Measurements from ENCODE around the gene ADRB1.

Gene ADRB1

GRCh38 chr10:114027951-114028350, 15.7 kb upstream of the ADRB1 start:
- no peaks in the 10 kb centered on the region for H3K9me3 Mint-ChIP-seq
- TF ChIP-seq CTCF (IDR thresholded peaks at IDR 0.05; ENCODE audit: unreplicated experiment in 3 of 3): no peak
- H3K36me3 Mint-ChIP-seq (ENCODE audit: low read depth): no peaks in the 10 kb centered on the region
- no peak overlapping the region for H3K4me3 Mint-ChIP-seq
- peaks cover 9% of the 10 kb centered on the region for H3K4me1 Mint-ChIP-seq
- H3K27ac Mint-ChIP-seq: no peak overlapping the region
- H3K27me3 Mint-ChIP-seq (ENCODE audit: low read depth): peaks cover 63% of the 10 kb centered on the region

- Mint-ChIP-seq H3K4me3 (no peak overlapping the region), H3K36me3 (ENCODE audit: low read depth) (no peaks in the 10 kb centered on the region)
- TF ChIP-seq CTCF (IDR thresholded peaks at IDR 0.05; ENCODE audit: unreplicated experiment in 3 of 3): no peak
Measured at GRCh38 chr10:114028425-114028824, 15.2 kb upstream of the ADRB1 start.

GRCh38 chr10:114029655-114030054, 14.0 kb upstream of the ADRB1 start:
- no peak overlapping the region for H3K4me3 Mint-ChIP-seq
- H3K27ac Mint-ChIP-seq: no peak overlapping the region
- no peak for TF ChIP-seq CTCF (IDR thresholded peaks at IDR 0.05; ENCODE audit: unreplicated experiment in 3 of 3)
- H3K4me1 Mint-ChIP-seq: peaks cover 4% of the 10 kb centered on the region
- peaks cover 64% of the 10 kb centered on the region for H3K27me3 Mint-ChIP-seq (ENCODE audit: low read depth)
- H3K36me3 Mint-ChIP-seq (ENCODE audit: low read depth): no peaks in the 10 kb centered on the region
- no peaks in the 10 kb centered on the region for H3K9me3 Mint-ChIP-seq

More at GRCh38 chr10:114028425-114028824, 15.2 kb upstream of the ADRB1 start:
- Mint-ChIP-seq H3K27ac (no peak overlapping the region), H3K27me3 (ENCODE audit: low read depth) (peaks cover 67% of the 10 kb centered on the region), H3K4me1 (peaks cover 4% of the 10 kb centered on the region), H3K9me3 (no peaks in the 10 kb centered on the region)

GRCh38 chr10:114030140-114030539, 13.5 kb upstream of the ADRB1 start:
- H3K27ac Mint-ChIP-seq: no peak overlapping the region
- H3K9me3 Mint-ChIP-seq: peaks cover under 1% of the 10 kb centered on the region
- TF ChIP-seq CTCF (IDR thresholded peaks at IDR 0.05; ENCODE audit: unreplicated experiment in 3 of 3): no peak
- H3K4me3 Mint-ChIP-seq: no peak overlapping the region
- no peaks in the 10 kb centered on the region for H3K36me3 Mint-ChIP-seq (ENCODE audit: low read depth)
- peaks cover 61% of the 10 kb centered on the region for H3K27me3 Mint-ChIP-seq (ENCODE audit: low read depth)
- peaks cover 4% of the 10 kb centered on the region for H3K4me1 Mint-ChIP-seq

GRCh38 chr10:114031073-114031972, 12.3 kb upstream of the ADRB1 start:
- peaks cover 4% of the 10 kb centered on the region for H3K4me1 Mint-ChIP-seq
- H3K36me3 Mint-ChIP-seq (ENCODE audit: low read depth): no peaks in the 10 kb centered on the region
- TF ChIP-seq CTCF (IDR thresholded peaks at IDR 0.05; ENCODE audit: unreplicated experiment in 3 of 3): no peak
- peaks cover 3% of the 10 kb centered on the region for H3K9me3 Mint-ChIP-seq
- no peak overlapping the region for H3K4me3 Mint-ChIP-seq
- H3K27ac Mint-ChIP-seq: no peak overlapping the region
- H3K27me3 Mint-ChIP-seq (ENCODE audit: low read depth): peaks cover 60% of the 10 kb centered on the region

- peaks cover 3% of the 10 kb centered on the region for H3K9me3 Mint-ChIP-seq
- H3K4me1 Mint-ChIP-seq: no peaks in the 10 kb centered on the region
- H3K36me3 Mint-ChIP-seq (ENCODE audit: low read depth): no peaks in the 10 kb centered on the region
- no peak overlapping the region for H3K27ac Mint-ChIP-seq
- H3K27me3 Mint-ChIP-seq (ENCODE audit: low read depth): peaks cover 63% of the 10 kb centered on the region
- no peak overlapping the region for H3K4me3 Mint-ChIP-seq
- TF ChIP-seq CTCF (IDR thresholded peaks at IDR 0.05; ENCODE audit: unreplicated experiment in 3 of 3): no peak
Measured at GRCh38 chr10:114033566-114033965, 10.1 kb upstream of the ADRB1 start.
